NCI-H82 (cell line): ENCODE results near the gene ATRIP.
"Not testable (repeated sequence)": the region's sequence is repeated elsewhere in the genome, so short reads cannot be mapped to it uniquely, and the experiment has no call there.

Experiments used
- DNase-seq: peaks from one replicate; lab custom pipeline; 2025; lab: John Stamatoyannopoulos, UW

The ATRIP gene

GRCh38 chr3:48437812-48438211 is 8.7 kb upstream of the ATRIP start:
- no peak for DNase-seq

DNA sequence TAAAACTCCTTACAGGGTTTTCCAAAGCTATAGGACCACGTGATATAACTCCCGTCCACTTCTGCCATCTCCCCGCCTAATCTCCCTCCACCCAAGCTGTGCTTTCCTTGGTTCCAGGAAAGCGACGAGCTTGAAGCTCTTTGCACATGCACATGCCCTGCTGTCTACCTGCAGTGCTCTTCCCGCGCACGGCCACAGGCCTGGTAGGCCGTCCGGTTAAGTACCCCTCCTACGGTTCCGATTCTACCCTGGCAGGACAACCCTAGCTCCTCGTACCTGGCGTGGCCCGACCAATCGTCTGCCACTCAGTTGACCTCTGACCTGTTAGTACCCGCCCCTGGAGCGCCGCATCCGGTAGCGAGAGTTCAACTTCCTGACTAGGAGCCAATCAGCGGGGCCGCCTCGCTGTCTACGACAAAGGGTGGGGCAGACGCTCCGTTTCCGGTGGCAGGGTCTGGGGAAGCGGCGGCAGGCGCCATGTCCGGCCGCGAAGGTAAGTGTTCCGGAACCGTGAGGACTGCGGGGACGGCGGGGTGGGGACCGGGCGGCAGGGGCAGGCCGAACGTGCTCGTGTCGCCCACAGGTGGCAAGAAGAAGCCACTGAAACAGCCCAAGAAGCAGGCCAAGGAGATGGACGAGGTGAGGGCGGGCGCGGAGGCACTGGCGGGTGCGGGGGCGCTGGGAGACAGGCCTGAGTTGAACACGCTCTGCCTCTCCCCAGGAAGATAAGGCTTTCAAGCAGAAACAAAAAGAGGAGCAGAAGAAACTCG is 6.5 kb upstream of the ATRIP start, which contains the start of the genes CCDC51 and TMA7:
TSS of gene CCDC51 (minus strand) at position 300 of the 770 bp plus-strand sequence. CDS start 4,991 bp downstream, outside the sequence.
TSS of gene TMA7 (plus strand) at position 438 of the 770 bp plus-strand sequence. CDS start at position 478, 40 bp downstream.
- peak; percentile 98 for DNase-seq

DNA sequence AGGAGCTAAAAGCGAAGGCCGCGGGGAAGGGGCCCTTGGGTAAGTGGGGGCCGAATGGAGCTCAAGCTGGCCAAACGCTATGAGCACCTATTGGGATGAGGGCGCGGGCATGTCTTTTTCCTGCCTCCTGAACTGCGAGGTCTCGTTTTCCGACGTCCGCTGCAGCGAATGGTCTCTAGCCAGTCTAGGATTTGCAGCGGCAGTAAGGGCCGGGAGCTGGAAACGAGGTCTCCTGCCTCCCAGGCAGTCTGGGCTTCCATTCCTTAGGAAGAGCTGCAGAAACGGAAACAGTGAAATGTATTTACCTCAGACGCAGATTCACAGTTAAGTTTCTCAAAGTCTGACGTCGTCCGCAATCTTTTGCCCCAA is 6.0 kb upstream of the ATRIP start:
- DNase-seq = peak; percentile 30

DNA sequence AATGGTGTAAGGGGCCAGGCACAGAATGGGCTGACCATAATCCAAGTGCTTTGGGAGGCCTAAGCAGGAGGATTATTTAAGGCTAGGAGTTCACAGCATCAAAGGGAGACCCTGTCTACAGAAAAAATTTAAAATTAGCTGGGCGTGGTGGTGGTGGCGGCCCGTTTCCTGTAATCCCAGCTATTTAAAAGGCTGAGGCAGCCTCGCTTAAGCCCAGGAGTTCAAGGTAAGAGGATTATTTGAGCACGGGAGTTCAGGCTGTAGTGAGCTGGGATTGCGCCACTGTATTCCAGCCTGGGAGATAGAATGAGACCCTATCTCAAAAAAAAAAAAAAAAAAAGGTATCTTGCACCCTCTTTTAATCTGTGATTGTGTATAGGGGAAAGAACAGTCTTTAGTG is 4.6 kb upstream of the ATRIP start:
- DNase-seq = peak; percentile 90

GRCh38 chr3:48445277-48445882 is 1.2 kb upstream of the ATRIP start:
- no peak for DNase-seq

- no peak for DNase-seq
These were observed 503 bp upstream of the ATRIP start for GRCh38 chr3:48446043-48446424.

- DNase-seq = no peak
These were observed 4.7 kb downstream of the ATRIP start for GRCh38 chr3:48451270-48451669.

DNA sequence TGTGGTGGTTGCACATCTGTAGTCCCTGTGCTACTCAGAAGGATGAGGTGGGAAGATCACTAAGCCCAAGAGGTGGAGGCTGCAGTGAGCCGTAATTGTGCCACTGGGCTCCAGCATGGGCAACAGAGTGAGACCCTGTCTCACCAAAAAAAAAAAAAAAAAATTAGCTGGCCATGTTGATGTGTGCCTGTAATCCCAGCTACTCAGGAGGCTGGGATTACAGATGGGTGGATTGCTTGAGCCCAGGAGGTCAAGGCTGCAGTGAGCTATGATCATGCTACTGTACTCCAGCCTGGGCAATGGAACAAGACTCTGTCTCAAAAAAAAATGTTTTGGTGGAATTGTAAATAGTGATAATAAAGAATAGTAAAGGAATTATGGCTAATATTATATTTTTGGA is 9.9 kb downstream of the ATRIP start:
- DNase-seq = peak; percentile 6

DNA sequence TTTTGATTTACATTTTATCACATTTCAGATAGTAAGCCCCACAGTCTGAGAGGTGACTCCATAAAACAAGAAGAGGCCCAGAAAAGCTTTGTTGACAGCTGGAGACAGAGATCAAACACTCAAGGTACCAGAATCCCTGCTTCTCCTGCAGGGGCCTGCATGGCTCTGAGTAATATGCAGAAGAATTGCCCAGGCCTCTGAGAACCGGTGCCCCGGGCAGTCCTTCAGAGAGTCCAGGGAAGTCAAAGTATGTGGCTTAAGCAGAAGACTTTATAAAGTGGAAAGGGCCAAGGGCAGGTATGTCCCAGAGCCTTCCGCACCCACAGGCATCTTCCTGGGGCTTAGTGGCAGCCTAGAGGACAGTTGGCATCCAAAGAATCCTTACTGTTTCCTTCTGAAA is 12.8 kb downstream of the ATRIP start:
- DNase-seq = no peak

DNA sequence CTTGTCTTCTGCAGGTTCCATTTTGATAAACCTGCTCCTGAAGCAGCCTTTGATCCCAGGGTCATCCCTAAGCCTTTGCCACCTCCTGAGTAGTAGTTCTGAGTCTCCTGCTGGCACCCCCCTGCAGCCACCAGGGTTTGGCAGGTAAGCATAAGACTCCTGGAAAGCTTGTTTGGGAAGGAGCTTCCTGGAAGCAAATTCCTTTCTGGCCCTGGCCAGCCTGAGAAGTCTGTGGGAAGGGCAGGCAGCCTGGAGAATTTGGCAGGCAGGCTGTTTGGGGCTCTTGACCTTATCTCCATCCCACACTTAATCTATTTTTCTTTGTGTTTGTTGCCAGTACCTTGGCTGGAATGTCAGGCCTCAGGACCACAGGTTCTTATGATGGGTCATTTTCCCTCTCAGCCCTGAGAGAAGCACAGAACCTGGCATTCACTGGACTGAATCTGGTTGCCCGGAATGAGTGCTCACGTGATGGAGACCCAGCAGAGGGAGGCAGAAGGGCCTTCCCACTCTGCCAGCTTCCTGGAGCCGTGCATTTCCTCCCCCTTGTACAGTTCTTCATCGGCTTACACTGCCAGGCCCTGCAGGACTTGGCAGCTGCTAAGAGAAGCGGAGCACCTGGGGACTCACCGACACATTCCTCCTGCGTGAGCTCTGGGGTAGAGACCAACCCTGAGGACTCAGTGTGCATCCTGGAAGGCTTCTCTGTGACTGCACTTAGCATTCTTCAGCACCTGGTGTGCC is 13.4 kb downstream of the ATRIP start:
- DNase-seq = no peak

DNA sequence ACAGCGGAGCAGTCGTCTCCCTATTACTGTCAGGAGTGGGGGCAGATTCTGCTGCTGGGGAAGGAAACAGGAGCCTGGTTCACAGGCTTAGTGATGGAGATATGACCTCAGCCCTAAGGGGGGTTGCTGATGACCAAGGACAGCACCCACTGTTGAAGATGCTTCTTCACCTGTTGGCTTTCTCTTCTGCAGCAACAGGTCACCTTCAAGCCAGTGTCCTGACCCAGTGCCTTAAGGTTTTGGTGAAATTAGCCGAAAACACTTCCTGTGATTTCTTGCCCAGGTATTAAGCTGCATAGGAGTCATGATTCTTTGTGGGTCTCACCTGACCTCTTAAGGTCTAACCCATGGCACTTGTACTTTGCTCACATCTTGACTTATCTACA is 14.0 kb downstream of the ATRIP start:
- no peak for DNase-seq

DNA sequence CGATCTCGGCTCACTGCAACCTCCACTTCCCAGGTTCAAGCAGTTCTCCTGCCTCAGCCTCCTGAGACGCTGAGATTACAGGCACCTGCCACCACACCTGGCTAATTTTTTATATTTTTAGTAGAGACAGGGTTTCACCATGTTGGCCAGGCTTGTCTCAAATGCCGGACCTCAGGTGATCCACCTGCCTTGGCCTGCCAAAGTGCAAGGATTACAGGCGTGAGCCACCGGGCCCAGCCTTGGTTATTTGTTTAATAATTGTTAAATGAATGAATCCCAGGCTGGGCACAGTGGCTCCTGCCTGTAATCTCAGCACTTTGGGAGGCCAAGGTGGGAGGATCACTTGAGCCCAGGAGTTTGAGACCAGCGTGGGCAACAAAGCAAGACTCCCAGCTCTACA is 15.2 kb downstream of the ATRIP start:
- DNase-seq = not testable (repeated sequence)

DNA sequence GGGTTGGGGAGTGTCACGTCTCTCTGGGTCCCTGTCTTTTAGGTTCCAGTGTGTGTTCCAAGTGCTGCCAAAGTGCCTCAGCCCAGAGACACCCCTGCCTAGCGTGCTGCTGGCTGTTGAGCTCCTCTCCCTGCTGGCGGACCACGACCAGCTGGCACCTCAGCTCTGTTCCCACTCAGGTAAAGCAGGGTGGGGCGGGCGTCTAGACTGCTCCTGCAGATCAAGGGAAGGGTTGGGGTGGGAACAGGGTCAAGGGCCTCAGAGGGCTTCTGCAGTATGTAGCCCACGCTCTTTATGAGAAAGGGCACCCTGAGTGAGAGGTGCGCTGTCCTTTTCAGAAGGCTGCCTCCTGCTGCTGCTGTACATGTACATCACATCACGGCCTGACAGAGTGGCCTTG is 17.2 kb downstream of the ATRIP start:
- DNase-seq = no peak

GRCh38 chr3:48464713-48465221 is 18.2 kb downstream of the ATRIP start:
- DNase-seq = no peak

DNA sequence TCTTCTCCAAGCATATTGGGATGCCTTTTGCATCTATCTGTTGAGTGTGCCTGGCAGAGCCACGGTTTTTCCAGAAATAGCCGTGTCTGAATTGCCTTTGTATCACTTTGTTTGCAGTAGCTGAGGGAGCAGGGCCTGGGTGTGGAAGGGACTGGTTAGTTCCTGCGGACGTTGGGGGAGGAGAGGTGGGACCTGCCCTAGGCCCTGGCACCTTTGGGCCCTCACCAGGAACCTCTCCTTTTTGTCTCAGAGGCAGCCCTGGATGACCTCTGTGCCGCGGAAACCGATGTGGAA is 18.6 kb downstream of the ATRIP start:
- DNase-seq = no peak

DNA sequence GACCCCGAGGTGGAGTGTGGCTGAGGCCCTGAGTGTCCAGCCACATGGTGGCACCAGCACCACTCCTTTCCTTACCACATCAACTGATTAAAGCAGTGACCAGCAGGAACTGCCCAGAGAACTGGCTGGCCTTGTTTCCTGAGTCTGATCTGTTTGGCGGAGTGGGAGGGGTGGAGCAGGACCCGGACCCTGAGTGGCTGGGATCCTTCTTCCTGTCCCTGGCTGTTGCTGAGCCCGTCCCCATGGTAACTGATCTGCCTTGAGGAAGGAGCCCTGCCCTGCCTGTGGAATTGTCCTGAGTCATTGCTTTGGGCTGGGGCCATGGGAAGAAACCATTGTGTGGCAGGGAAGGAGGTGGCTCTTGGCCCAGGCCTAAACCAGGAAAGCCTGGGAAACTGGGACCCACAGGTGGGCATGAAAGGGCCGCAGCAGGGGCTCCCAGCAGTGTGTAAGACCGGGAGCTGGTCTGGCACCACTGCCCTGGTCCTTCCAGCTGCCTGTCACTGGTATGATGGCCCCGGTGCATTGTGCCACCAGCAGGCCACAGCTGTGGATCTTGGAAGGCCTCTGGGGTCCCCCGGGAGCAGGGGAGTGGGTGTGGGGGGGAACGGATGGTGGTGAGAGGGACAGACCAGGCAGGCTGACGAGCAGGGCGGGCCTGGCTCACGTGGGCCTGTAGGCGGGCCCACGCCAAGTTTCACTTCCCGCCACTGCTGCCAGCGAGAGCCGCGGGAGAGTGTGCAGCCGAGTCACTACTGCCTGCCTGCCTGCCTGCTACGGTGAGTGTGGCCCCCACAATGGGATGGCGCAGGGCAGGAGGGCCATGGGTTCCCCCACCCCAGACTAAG is 19.2 kb downstream of the ATRIP start:
- peak; percentile 86 for DNase-seq

DNA sequence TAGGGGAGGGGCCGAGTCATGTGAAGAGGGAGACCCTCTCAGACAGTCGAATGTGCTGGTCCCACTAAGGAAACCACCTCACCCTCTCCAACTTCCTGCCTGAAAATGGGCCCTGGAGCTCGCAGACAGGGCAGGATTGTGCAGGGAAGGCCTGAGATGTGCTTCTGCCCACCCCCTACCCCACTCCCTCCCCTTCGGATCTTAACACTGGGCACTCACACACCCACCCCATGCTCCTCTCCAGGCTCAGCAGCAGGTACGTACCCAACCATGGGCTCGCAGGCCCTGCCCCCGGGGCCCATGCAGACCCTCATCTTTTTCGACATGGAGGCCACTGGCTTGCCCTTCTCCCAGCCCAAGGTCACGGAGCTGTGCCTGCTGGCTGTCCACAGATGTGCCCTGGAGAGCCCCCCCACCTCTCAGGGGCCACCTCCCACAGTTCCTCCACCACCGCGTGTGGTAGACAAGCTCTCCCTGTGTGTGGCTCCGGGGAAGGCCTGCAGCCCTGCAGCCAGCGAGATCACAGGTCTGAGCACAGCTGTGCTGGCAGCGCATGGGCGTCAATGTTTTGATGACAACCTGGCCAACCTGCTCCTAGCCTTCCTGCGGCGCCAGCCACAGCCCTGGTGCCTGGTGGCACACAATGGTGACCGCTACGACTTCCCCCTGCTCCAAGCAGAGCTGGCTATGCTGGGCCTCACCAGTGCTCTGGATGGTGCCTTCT is 20.0 kb downstream of the ATRIP start:
- DNase-seq = no peak

- no peak for DNase-seq
These were observed 20.5 kb downstream of the ATRIP start for GRCh38 chr3:48467110-48467454.

- DNase-seq = no peak
These were observed 21.1 kb downstream of the ATRIP start for GRCh38 chr3:48467473-48468267.

- no peak for DNase-seq
These were observed 21.8 kb downstream of the ATRIP start for GRCh38 chr3:48468329-48468731.
